Suprapubic skin (tissue), 4 donors: ENCODE measurements around the gene TPD52L1. TPM values are rescaled to one million over a fixed set of nuclear protein-coding genes. Genes with fewer than 3 reads are reported as not detected.

Experiments used
- DNase-seq, 2 donors: peaks; one replicate each; pipeline ENCODE4 v3.0.0-alpha.2; 2019; ENCODE audit warnings: low spot score in 2 of 2
- H3K27ac ChIP-seq: fragments of 200-600 bp; sonication (generic); one replicate; pipeline ENCODE4 v1.5.1; 2019
- H3K27me3 ChIP-seq: fragments of 200-600 bp; sonication (generic); one replicate; pipeline ENCODE4 v1.5.1; 2019
- H3K36me3 ChIP-seq: fragments of 200-600 bp; sonication (generic); one replicate; pipeline ENCODE4 v1.5.1; 2019
- H3K4me1 ChIP-seq: fragments of 200-600 bp; sonication (generic); one replicate; pipeline ENCODE4 v1.5.1; 2019
- H3K4me3 ChIP-seq: fragments of 200-600 bp; sonication (generic); one replicate; pipeline ENCODE4 v1.5.1; 2019; ENCODE audit warnings: mild to moderate bottlenecking
- H3K9me3 ChIP-seq: fragments of 200-600 bp; sonication (generic); one replicate; pipeline ENCODE4 v1.5.1; 2019
- CTCF ChIP-seq, 2 donors: fragments of 200-600 bp in 1 of 2; fragments of 450-650 bp in 1 of 2; sonication (generic) in 1 of 2; IDR thresholded peaks; one replicate each; pipeline ENCODE4 v1.5.1; 2016 to 2019; ENCODE audit warnings: antibody characterized with exemption in 2 of 2, mild to moderate bottlenecking in 1 of 2, moderate library complexity in 1 of 2
- EP300 ChIP-seq: sonication (generic); formaldehyde crosslinking; IDR thresholded peaks from one replicate; pipeline ENCODE4 v1.6.1; 2017; ENCODE audit warnings: antibody characterized with exemption
- POLR2A ChIP-seq, 2 donors: fragments of 450-650 bp; IDR thresholded peaks; one replicate each; pipeline ENCODE4 v1.6.1; 2017; ENCODE audit warnings: antibody characterized with exemption in 2 of 2, mild to moderate bottlenecking in 2 of 2, moderate library complexity in 2 of 2
- POLR2AphosphoS5 ChIP-seq, 3 donors: sonication (generic); formaldehyde crosslinking; IDR thresholded peaks; one replicate each; pipeline ENCODE4 v1.6.1; 2017; ENCODE audit warnings: antibody characterized with exemption in 3 of 3
- WGBS: methylation state at CpG from one replicate; pipeline ENCODE4 v1.1.5; 2018; 5-methylcytosine and 5-hydroxymethylcytosine counted together
- total RNA-seq, 4 donors: library from RNA; depleted of rRNA; stranded (reverse); fragments of >200 nt; gene quantifications; one replicate each; pipeline ENCODE4 v1.1.0, GENCODE V29; 2016

TPD52L1 gene
- total RNA-seq, 4 donors from 2014 or later: 146 to 202 (median 190) TPM

GRCh38 chr6:125254321-125254720, 100.7 kb downstream of the TPD52L1 start:
- H3K4me3 ChIP-seq: no peak overlapping the region
- peaks cover 9% of the 10 kb centered on the region for H3K4me1 ChIP-seq
- H3K9me3 ChIP-seq: no peaks in the 10 kb centered on the region
- no peak for TF ChIP-seq POLR2A (IDR thresholded peaks at IDR 0.05)
- TF ChIP-seq EP300: no peak
- no peak for TF ChIP-seq POLR2AphosphoS5 (IDR thresholded peaks at IDR 0.05)
- TF ChIP-seq CTCF (IDR thresholded peaks at IDR 0.05): no peak
- H3K27ac ChIP-seq: no peak overlapping the region
- no peaks in the 10 kb centered on the region for H3K36me3 ChIP-seq
- no peaks in the 10 kb centered on the region for H3K27me3 ChIP-seq
- no peak for DNase-seq
- 84% methylated on average over 3 of the region's 3 CpGs for WGBS

GRCh38 chr6:125255201-125255600, 101.6 kb downstream of the TPD52L1 start:
- Histone ChIP-seq H3K27me3 (no peaks in the 10 kb centered on the region), H3K9me3 (no peaks in the 10 kb centered on the region), H3K36me3 (no peaks in the 10 kb centered on the region), H3K27ac (no peak overlapping the region), H3K4me1 (peaks cover 9% of the 10 kb centered on the region), H3K4me3 (no peak overlapping the region)
- DNase-seq: no peak
- TF ChIP-seq POLR2A (IDR thresholded peaks at IDR 0.05) (no peak), EP300 (no peak), CTCF (IDR thresholded peaks at IDR 0.05) (no peak), POLR2AphosphoS5 (IDR thresholded peaks at IDR 0.05) (no peak)
- WGBS: 80% methylated on average over 3 of the region's 3 CpGs

GRCh38 chr6:125257351-125257750, 103.8 kb downstream of the TPD52L1 start:
- H3K36me3 ChIP-seq: no peaks in the 10 kb centered on the region
- DNase-seq: no peak
- H3K27ac ChIP-seq: no peak overlapping the region
- H3K27me3 ChIP-seq: no peaks in the 10 kb centered on the region
- no peaks in the 10 kb centered on the region for H3K9me3 ChIP-seq
- H3K4me1 ChIP-seq: peaks cover 9% of the 10 kb centered on the region
- no peak for TF ChIP-seq POLR2AphosphoS5 (IDR thresholded peaks at IDR 0.05)
- TF ChIP-seq POLR2A (IDR thresholded peaks at IDR 0.05): no peak
- no peak for TF ChIP-seq CTCF (IDR thresholded peaks at IDR 0.05)
- no peak for TF ChIP-seq EP300
- WGBS: 79% methylated on average over 3 of the region's 3 CpGs
- no peak overlapping the region for H3K4me3 ChIP-seq

GRCh38 chr6:125258651-125259353, 105.2 kb downstream of the TPD52L1 start:
- H3K4me3 ChIP-seq: no peak overlapping the region
- no peaks in the 10 kb centered on the region for H3K36me3 ChIP-seq
- 82% methylated on average over 2 of the region's 2 CpGs for WGBS
- DNase-seq: no peak
- H3K4me1 ChIP-seq: peaks cover 9% of the 10 kb centered on the region
- H3K9me3 ChIP-seq: no peaks in the 10 kb centered on the region
- no peak overlapping the region for H3K27ac ChIP-seq
- TF ChIP-seq EP300: no peak
- TF ChIP-seq POLR2A (IDR thresholded peaks at IDR 0.05): no peak
- TF ChIP-seq POLR2AphosphoS5 (IDR thresholded peaks at IDR 0.05): no peak
- no peak for TF ChIP-seq CTCF (IDR thresholded peaks at IDR 0.05)
- no peaks in the 10 kb centered on the region for H3K27me3 ChIP-seq

- no peak for DNase-seq
- Histone ChIP-seq H3K27ac (no peak overlapping the region), H3K36me3 (no peaks in the 10 kb centered on the region), H3K27me3 (no peaks in the 10 kb centered on the region), H3K4me1 (peaks cover 9% of the 10 kb centered on the region), H3K9me3 (no peaks in the 10 kb centered on the region), H3K4me3 (no peak overlapping the region)
- TF ChIP-seq EP300 (no peak), POLR2A (IDR thresholded peaks at IDR 0.05) (no peak), CTCF (IDR thresholded peaks at IDR 0.05) (no peak), POLR2AphosphoS5 (IDR thresholded peaks at IDR 0.05) (no peak)
- WGBS: 63% methylated on average over 2 of the region's 2 CpGs
These were observed 105.8 kb downstream of the TPD52L1 start for GRCh38 chr6:125259354-125259736.
